Vagina (tissue), 2 donors: ENCODE data around the gene TDP2.
"Not testable (repeated sequence)": the region's sequence is repeated elsewhere in the genome, so short reads cannot be mapped to it uniquely, and the experiment has no call there.

ENCODE experiments used
- POLR2A ChIP-seq, 2 donors: fragments of 450-650 bp; IDR thresholded peaks; one replicate each; pipeline ENCODE4 v1.6.1; 2017; ENCODE audit warnings: antibody characterized with exemption in 2 of 2, mild to moderate bottlenecking in 2 of 2, moderate library complexity in 2 of 2
- POLR2AphosphoS5 ChIP-seq, 2 donors: sonication (generic); formaldehyde crosslinking; IDR thresholded peaks; one replicate each; pipeline ENCODE4 v1.9.0; 2017; ENCODE audit warnings: antibody characterized with exemption in 2 of 2, mild to moderate bottlenecking in 2 of 2, low read depth in 1 of 2; ENCODE audit not compliant: insufficient read depth in 1 of 2
- TF ChIP-seq, protein P1 (sequence below), 3 experiments: fragments of 450-650 bp in 2 of 3; fragments of 200-600 bp in 1 of 3; sonication (generic) in 1 of 3; IDR thresholded peaks; one replicate each; pipeline ENCODE4 v1.5.1; 2017 to 2019; ENCODE audit warnings: antibody characterized with exemption in 3 of 3, mild to moderate bottlenecking in 2 of 3, moderate library complexity in 2 of 3

DNA sequence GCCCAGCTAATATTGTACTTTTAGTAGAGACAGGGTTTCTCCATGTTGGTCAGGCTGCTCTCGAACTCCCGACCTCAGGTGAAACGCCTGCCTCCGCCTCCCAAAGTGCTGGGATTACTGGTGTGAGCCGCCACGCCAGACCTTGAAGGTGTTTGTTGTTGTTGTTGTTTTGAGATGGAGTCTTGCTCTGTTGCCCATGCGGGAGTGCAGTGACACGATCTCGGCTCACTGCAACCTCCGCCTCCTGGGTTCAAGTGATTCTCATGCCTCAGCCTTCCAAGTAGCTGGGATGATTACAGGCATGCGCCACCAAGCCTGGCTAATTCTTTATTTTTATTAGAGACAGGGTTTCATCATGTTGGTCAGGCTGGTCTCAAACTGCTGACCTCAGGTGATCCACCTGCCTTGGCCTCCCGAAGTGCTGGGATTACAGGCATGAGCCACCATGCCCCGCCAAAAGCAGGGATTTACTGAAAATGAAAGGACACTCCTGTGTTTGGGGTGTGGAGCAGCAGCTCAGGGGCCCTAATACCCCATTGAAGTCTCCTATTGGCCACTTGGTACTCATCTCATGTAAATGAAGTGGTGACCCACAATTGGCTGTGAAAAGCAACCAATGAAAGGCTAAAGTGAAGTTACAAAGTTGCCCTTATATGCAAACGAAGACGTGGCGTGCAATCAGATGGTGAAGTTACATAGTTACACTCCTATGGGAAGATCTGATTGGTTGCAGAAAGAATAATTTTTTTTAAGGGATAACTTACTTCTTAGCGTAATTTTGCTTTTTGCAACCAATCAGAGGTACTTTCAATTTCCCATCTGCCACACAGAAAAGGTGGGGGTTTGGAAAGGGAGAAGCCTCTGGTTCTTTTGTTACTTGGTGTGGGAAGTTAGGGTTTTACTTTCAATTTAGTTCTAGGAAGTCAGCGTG is 1.6 kb upstream of the TDP2 start:
- TF ChIP-seq POLR2A (IDR thresholded peaks at IDR 0.05); POLR2AphosphoS5 (IDR thresholded peaks at IDR 0.05; ENCODE audit: insufficient read depth in 1 of 2, low read depth in 1 of 2): not testable (repeated sequence)
- TF ChIP-seq, protein P1, sequence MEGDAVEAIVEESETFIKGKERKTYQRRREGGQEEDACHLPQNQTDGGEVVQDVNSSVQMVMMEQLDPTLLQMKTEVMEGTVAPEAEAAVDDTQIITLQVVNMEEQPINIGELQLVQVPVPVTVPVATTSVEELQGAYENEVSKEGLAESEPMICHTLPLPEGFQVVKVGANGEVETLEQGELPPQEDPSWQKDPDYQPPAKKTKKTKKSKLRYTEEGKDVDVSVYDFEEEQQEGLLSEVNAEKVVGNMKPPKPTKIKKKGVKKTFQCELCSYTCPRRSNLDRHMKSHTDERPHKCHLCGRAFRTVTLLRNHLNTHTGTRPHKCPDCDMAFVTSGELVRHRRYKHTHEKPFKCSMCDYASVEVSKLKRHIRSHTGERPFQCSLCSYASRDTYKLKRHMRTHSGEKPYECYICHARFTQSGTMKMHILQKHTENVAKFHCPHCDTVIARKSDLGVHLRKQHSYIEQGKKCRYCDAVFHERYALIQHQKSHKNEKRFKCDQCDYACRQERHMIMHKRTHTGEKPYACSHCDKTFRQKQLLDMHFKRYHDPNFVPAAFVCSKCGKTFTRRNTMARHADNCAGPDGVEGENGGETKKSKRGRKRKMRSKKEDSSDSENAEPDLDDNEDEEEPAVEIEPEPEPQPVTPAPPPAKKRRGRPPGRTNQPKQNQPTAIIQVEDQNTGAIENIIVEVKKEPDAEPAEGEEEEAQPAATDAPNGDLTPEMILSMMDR (IDR thresholded peaks at IDR 0.05): not testable (repeated sequence)
